ENCODE measurements around the gene CDH12. TPM values are rescaled to one million over a fixed set of nuclear protein-coding genes. Genes with fewer than 3 reads are reported as not detected.
"Not testable (repeated sequence)": the region's sequence is repeated elsewhere in the genome, so short reads cannot be mapped to it uniquely, and the experiment has no call there.

CDH12 gene
- total RNA-seq, 1 experiment from 2014 or later: not detected

DNA sequence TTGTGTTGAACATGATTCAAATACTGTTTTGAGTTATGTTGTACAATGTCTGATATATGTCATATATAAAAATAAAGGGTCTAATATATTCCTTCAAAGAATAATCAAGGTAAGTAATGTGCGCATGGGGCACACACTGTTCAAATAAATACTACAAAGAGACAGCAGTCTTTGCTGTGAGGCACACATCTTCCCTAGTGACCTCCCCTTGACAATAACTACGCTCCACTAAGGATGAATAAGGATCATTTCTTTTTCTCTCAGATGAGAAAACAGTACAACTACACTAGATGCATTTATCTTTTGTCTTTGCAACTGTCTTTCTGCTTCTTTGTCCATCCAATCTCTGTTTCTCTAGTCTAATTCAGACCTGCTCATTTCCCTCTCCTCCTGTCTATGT, 684.4 kb downstream of the CDH12 start:
- WGBS (ENCODE audit: extremely low coverage, insufficient read length, low lambda C conversion rate): no CpG with 5 or more reads among the region's 2 CpGs
- H2BK5ac ChIP-seq (ENCODE audit: insufficient read length, low read length); H3K56ac ChIP-seq (ENCODE audit: insufficient read length, low read depth, low read length); H3K27ac Mint-ChIP-seq; H3K9me3 ChIP-seq (ENCODE audit: control insufficient read depth, low read depth, low read length); H3K27me3 ChIP-seq (ENCODE audit: insufficient read depth, low read length); H3K27ac ChIP-seq (ENCODE audit: insufficient read length, low read depth, low read length); H3K4me1 ChIP-seq (ENCODE audit: insufficient read depth, low read length); H2AFZ ChIP-seq (ENCODE audit: low read length); H3K9me3 Mint-ChIP-seq; DNase-seq; H3K27me3 Mint-ChIP-seq (ENCODE audit: low read depth); H4K5ac ChIP-seq (ENCODE audit: insufficient read length, low read depth, low read length); H2BK120ac ChIP-seq (ENCODE audit: low read depth, low read length, poor library complexity, severe bottlenecking); H4K8ac ChIP-seq (replicated peaks; ENCODE audit: insufficient read length, low read depth, low read length); H2BK15ac ChIP-seq (ENCODE audit: low read depth, low read length); H3K4me3 Mint-ChIP-seq; H4K20me1 ChIP-seq (ENCODE audit: control insufficient read depth, insufficient read depth, insufficient read length); H4K91ac ChIP-seq (ENCODE audit: insufficient read length, low read depth, low read length); H3K79me2 ChIP-seq (ENCODE audit: insufficient read depth, low read length); H3K23me2 ChIP-seq (ENCODE audit: insufficient read length, low read depth, low read length, poor library complexity, severe bottlenecking); H2AK5ac ChIP-seq (ENCODE audit: insufficient read length, low read length); H3K23ac ChIP-seq (ENCODE audit: insufficient read length, low read depth, low read length); H3K18ac ChIP-seq (ENCODE audit: insufficient read length, low read depth, low read length); H2BK12ac ChIP-seq (ENCODE audit: insufficient read length, low read depth, low read length); H2BK20ac ChIP-seq (ENCODE audit: low read depth, low read length, poor library complexity, severe bottlenecking); H3K14ac ChIP-seq (ENCODE audit: insufficient read depth, low read length); H3T11ph ChIP-seq (ENCODE audit: low read length); H3K9ac ChIP-seq (ENCODE audit: extremely low read depth, insufficient read length, low read length); H3K4me2 ChIP-seq (ENCODE audit: insufficient read depth, insufficient read length, low read length); H3K4ac ChIP-seq (ENCODE audit: low read depth, low read length); H3K36me3 Mint-ChIP-seq (ENCODE audit: insufficient read depth in 1 of 3, low read depth in 3 of 3); H3K79me1 ChIP-seq (ENCODE audit: insufficient read depth, low read depth, low read length, poor library complexity, severe bottlenecking): not testable (repeated sequence)
- H3K4me1 Mint-ChIP-seq: peaks cover 30 to 32% of the 10 kb centered on the region in 2 experiments

DNA sequence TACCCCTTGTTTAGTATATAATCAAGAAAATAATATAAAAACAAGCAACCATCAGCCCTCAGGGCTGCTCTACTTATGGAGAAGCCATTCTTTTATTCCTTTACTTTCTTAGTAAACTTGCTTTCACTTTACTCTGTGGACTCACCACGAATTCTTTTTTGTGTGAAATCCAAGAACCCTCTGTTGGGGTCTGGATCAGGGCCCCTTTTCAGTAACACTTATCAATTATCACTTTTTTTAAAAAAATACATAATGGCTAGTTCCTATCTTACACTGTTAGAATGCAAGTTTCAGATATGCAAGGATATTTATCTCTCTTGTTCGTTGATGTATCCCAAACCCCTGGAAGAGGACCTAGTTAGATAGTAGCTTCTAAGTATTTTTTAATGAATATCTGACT, 687.2 kb downstream of the CDH12 start:
- H3K18ac ChIP-seq (ENCODE audit: insufficient read length, low read depth, low read length); H3K56ac ChIP-seq (ENCODE audit: insufficient read length, low read depth, low read length); H3K23me2 ChIP-seq (ENCODE audit: insufficient read length, low read depth, low read length, poor library complexity, severe bottlenecking); H3K27me3 Mint-ChIP-seq (ENCODE audit: low read depth); H2BK12ac ChIP-seq (ENCODE audit: insufficient read length, low read depth, low read length); H3K27ac Mint-ChIP-seq; H3K4me3 Mint-ChIP-seq; H3K27ac ChIP-seq (ENCODE audit: insufficient read length, low read depth, low read length); H2BK120ac ChIP-seq (ENCODE audit: low read depth, low read length, poor library complexity, severe bottlenecking); H3K36me3 Mint-ChIP-seq (ENCODE audit: insufficient read depth in 1 of 3, low read depth in 3 of 3); H2BK20ac ChIP-seq (ENCODE audit: low read depth, low read length, poor library complexity, severe bottlenecking); H3K23ac ChIP-seq (ENCODE audit: insufficient read length, low read depth, low read length); H3K4me2 ChIP-seq (ENCODE audit: insufficient read depth, insufficient read length, low read length); H3K4ac ChIP-seq (ENCODE audit: low read depth, low read length); DNase-seq; H3K14ac ChIP-seq (ENCODE audit: insufficient read depth, low read length); H3K27me3 ChIP-seq (ENCODE audit: insufficient read depth, low read length); H4K20me1 ChIP-seq (ENCODE audit: control insufficient read depth, insufficient read depth, insufficient read length); H4K8ac ChIP-seq (replicated peaks; ENCODE audit: insufficient read length, low read depth, low read length); H4K91ac ChIP-seq (ENCODE audit: insufficient read length, low read depth, low read length); H3K9ac ChIP-seq (ENCODE audit: extremely low read depth, insufficient read length, low read length); H2AFZ ChIP-seq (ENCODE audit: low read length); H3K79me1 ChIP-seq (ENCODE audit: insufficient read depth, low read depth, low read length, poor library complexity, severe bottlenecking); H3K4me1 ChIP-seq (ENCODE audit: insufficient read depth, low read length); H4K5ac ChIP-seq (ENCODE audit: insufficient read length, low read depth, low read length); H3K79me2 ChIP-seq (ENCODE audit: insufficient read depth, low read length); H3T11ph ChIP-seq (ENCODE audit: low read length); H2AK5ac ChIP-seq (ENCODE audit: insufficient read length, low read length); H3K9me3 ChIP-seq (ENCODE audit: control insufficient read depth, low read depth, low read length); H3K9me3 Mint-ChIP-seq; H2BK15ac ChIP-seq (ENCODE audit: low read depth, low read length); H2BK5ac ChIP-seq (ENCODE audit: insufficient read length, low read length): not testable (repeated sequence)
- WGBS (ENCODE audit: extremely low coverage, insufficient read length, low lambda C conversion rate): no CpG with 5 or more reads among the region's 2 CpGs
- peaks cover 20 to 21% of the 10 kb centered on the region in 2 experiments for H3K4me1 Mint-ChIP-seq
